Testis (tissue), 2 donors: ENCODE results near the gene C9orf50.

Experiments used
- POLR2A ChIP-seq: fragments of 450-650 bp; IDR thresholded peaks from one replicate; pipeline ENCODE4 v1.6.1; 2017; ENCODE audit warnings: antibody characterized with exemption, mild to moderate bottlenecking, moderate library complexity
- TF ChIP-seq, protein P1 (sequence below), 3 experiments: fragments of 450-650 bp in 2 of 3; fragments of 200-600 bp in 1 of 3; sonication (generic) in 1 of 3; IDR thresholded peaks; one replicate each; pipeline ENCODE4 v1.5.1; 2016 to 2019; ENCODE audit warnings: antibody characterized with exemption in 3 of 3, mild to moderate bottlenecking in 2 of 3, moderate library complexity in 1 of 3

DNA sequence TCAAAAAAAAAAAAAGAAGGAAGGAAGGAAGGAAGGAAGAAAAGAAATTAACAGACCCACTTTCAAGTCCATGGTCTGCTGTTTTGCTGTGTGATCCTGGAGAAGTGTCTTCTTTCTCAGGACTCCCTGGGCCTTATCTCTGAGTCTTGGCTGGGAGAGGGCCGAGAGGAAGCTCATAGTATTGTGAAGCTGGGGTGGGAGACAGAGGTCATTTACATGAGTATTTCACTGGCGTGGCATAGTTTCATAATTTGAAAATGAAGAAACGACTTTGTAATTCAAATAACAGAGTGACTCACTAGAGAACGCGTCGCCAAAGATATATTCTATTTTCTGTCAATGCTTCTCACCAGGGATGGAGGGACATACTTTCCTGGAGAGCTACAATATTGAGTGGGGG lies 2.4 kb upstream of the C9orf50 start:
- no peak for TF ChIP-seq POLR2A
- TF ChIP-seq, protein P1, sequence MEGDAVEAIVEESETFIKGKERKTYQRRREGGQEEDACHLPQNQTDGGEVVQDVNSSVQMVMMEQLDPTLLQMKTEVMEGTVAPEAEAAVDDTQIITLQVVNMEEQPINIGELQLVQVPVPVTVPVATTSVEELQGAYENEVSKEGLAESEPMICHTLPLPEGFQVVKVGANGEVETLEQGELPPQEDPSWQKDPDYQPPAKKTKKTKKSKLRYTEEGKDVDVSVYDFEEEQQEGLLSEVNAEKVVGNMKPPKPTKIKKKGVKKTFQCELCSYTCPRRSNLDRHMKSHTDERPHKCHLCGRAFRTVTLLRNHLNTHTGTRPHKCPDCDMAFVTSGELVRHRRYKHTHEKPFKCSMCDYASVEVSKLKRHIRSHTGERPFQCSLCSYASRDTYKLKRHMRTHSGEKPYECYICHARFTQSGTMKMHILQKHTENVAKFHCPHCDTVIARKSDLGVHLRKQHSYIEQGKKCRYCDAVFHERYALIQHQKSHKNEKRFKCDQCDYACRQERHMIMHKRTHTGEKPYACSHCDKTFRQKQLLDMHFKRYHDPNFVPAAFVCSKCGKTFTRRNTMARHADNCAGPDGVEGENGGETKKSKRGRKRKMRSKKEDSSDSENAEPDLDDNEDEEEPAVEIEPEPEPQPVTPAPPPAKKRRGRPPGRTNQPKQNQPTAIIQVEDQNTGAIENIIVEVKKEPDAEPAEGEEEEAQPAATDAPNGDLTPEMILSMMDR (IDR thresholded peaks at IDR 0.05): no peak
